Activated naive CD4-positive, alpha-beta T cell treated with anti-CD3 and anti-CD28 coated beads, Interleukin-2, amount 50 U/mL, for 24 hours (primary cell): ENCODE data around the gene PRDM9.
"Not testable (repeated sequence)": the region's sequence is repeated elsewhere in the genome, so short reads cannot be mapped to it uniquely, and the experiment has no call there.

ENCODE experiments used
- H3K27ac Mint-ChIP-seq: one replicate; pipeline ENCODE4 v1.8.0; 2021; ENCODE audit warnings: mild to moderate bottlenecking, mixed read lengths
- H3K27me3 Mint-ChIP-seq: one replicate; pipeline ENCODE4 v1.8.0; 2021; ENCODE audit warnings: mixed read lengths
- H3K36me3 Mint-ChIP-seq: one replicate; pipeline ENCODE4 v1.8.0; 2021; ENCODE audit warnings: mixed read lengths
- H3K4me1 Mint-ChIP-seq: one replicate; pipeline ENCODE4 v1.8.0; 2021; ENCODE audit warnings: mixed read lengths
- H3K4me3 Mint-ChIP-seq: one replicate; pipeline ENCODE4 v1.8.0; 2021; ENCODE audit warnings: mild to moderate bottlenecking, mixed read lengths
- H3K9me3 Mint-ChIP-seq: one replicate; pipeline ENCODE4 v1.8.0; 2021; ENCODE audit warnings: mixed read lengths

The PRDM9 gene

GRCh38 chr5:23506329-23507236, 826 bp upstream of the PRDM9 start:
- H3K4me3 Mint-ChIP-seq, result no peak overlapping the region
- H3K4me1 Mint-ChIP-seq, result no peaks in the 10 kb centered on the region
- H3K27ac Mint-ChIP-seq, result no peak overlapping the region
- no peaks in the 10 kb centered on the region for H3K27me3 Mint-ChIP-seq
- H3K36me3 Mint-ChIP-seq, result no peaks in the 10 kb centered on the region
- peaks cover 21% of the 10 kb centered on the region for H3K9me3 Mint-ChIP-seq

GRCh38 chr5:23510434-23510833, 3.0 kb downstream of the PRDM9 start:
- H3K4me1 Mint-ChIP-seq, H3K36me3 Mint-ChIP-seq, H3K27ac Mint-ChIP-seq, H3K4me3 Mint-ChIP-seq, H3K27me3 Mint-ChIP-seq: not testable (repeated sequence)
- H3K9me3 Mint-ChIP-seq, result peaks cover 26% of the 10 kb centered on the region

GRCh38 chr5:23522553-23522952, 15.1 kb downstream of the PRDM9 start:
- H3K27me3 Mint-ChIP-seq, result no peaks in the 10 kb centered on the region
- H3K36me3 Mint-ChIP-seq, result no peaks in the 10 kb centered on the region
- no peak overlapping the region for H3K4me3 Mint-ChIP-seq
- H3K9me3 Mint-ChIP-seq, result peaks cover 4% of the 10 kb centered on the region
- no peaks in the 10 kb centered on the region for H3K4me1 Mint-ChIP-seq
- no peak overlapping the region for H3K27ac Mint-ChIP-seq

- Mint-ChIP-seq H3K9me3 (peaks cover 4% of the 10 kb centered on the region), H3K4me3 (no peak overlapping the region), H3K27ac (no peak overlapping the region)
These were observed 15.6 kb downstream of the PRDM9 start for GRCh38 chr5:23523031-23523430.

GRCh38 chr5:23523998-23524397, 16.6 kb downstream of the PRDM9 start:
- Mint-ChIP-seq H3K36me3 (no peaks in the 10 kb centered on the region), H3K4me1 (no peaks in the 10 kb centered on the region), H3K4me3 (no peak overlapping the region), H3K27ac (no peak overlapping the region), H3K9me3 (peaks cover 4% of the 10 kb centered on the region), H3K27me3 (no peaks in the 10 kb centered on the region)

More at GRCh38 chr5:23523031-23523430, 15.6 kb downstream of the PRDM9 start:
- H3K36me3 Mint-ChIP-seq, result no peaks in the 10 kb centered on the region
- no peaks in the 10 kb centered on the region for H3K4me1 Mint-ChIP-seq
- no peaks in the 10 kb centered on the region for H3K27me3 Mint-ChIP-seq

- Mint-ChIP-seq H3K36me3 (no peaks in the 10 kb centered on the region), H3K4me3 (no peak overlapping the region), H3K27me3 (no peaks in the 10 kb centered on the region), H3K9me3 (peaks cover 4% of the 10 kb centered on the region), H3K4me1 (no peaks in the 10 kb centered on the region), H3K27ac (no peak overlapping the region)
These were observed 18.3 kb downstream of the PRDM9 start for GRCh38 chr5:23525751-23526150.

- H3K9me3 Mint-ChIP-seq, H3K4me1 Mint-ChIP-seq, H3K27me3 Mint-ChIP-seq, H3K36me3 Mint-ChIP-seq, H3K27ac Mint-ChIP-seq, H3K4me3 Mint-ChIP-seq: not testable (repeated sequence)
These were observed 19.2 kb downstream of the PRDM9 start for GRCh38 chr5:23526616-23527015.

- H3K27me3 Mint-ChIP-seq, H3K36me3 Mint-ChIP-seq, H3K9me3 Mint-ChIP-seq, H3K4me3 Mint-ChIP-seq, H3K4me1 Mint-ChIP-seq, H3K27ac Mint-ChIP-seq: not testable (repeated sequence)
These were observed 20.0 kb downstream of the PRDM9 start for GRCh38 chr5:23527216-23527920.

- Mint-ChIP-seq H3K36me3 (no peaks in the 10 kb centered on the region), H3K27ac (no peak overlapping the region), H3K27me3 (no peaks in the 10 kb centered on the region), H3K4me1 (no peaks in the 10 kb centered on the region), H3K9me3 (peaks cover 9% of the 10 kb centered on the region), H3K4me3 (no peak overlapping the region)
These were observed 21.3 kb downstream of the PRDM9 start for GRCh38 chr5:23528677-23529076.

- Mint-ChIP-seq H3K4me1 (no peaks in the 10 kb centered on the region), H3K36me3 (no peaks in the 10 kb centered on the region), H3K27me3 (no peaks in the 10 kb centered on the region), H3K9me3 (peaks cover 6% of the 10 kb centered on the region), H3K27ac (no peak overlapping the region), H3K4me3 (no peak overlapping the region)
These were observed 23.2 kb downstream of the PRDM9 start for GRCh38 chr5:23530571-23530970.

- H3K27me3 Mint-ChIP-seq, result no peaks in the 10 kb centered on the region
- no peaks in the 10 kb centered on the region for H3K9me3 Mint-ChIP-seq
- H3K36me3 Mint-ChIP-seq, result no peaks in the 10 kb centered on the region
- H3K4me3 Mint-ChIP-seq, result no peak overlapping the region
- no peak overlapping the region for H3K27ac Mint-ChIP-seq
- H3K4me1 Mint-ChIP-seq, result no peaks in the 10 kb centered on the region
These were observed 63.6 kb downstream of the PRDM9 start for GRCh38 chr5:23571059-23571458.
